Measurements from ENCODE around the gene CFH. TPM values are rescaled to one million over a fixed set of nuclear protein-coding genes. Genes with fewer than 3 reads are reported as not detected.
A peak's percentile ranks its signal among the peaks of the same experiment; 100 is the strongest.

The CFH gene
- total RNA-seq = 19.3 and 25.3 TPM in 2 replicates
- 17.4 and 20.7 TPM in 2 replicates for polyA plus RNA-seq
- polyA plus RNA-seq (2011; cell fraction: cytosol; rRNA removed) = 15.9 and 19.4 TPM in 2 replicates
- polyA plus RNA-seq (2011; cell fraction: nucleus; rRNA removed) = 51.8 and 61.0 TPM in 2 replicates
- 63.2 and 135 TPM in 2 replicates for polyA plus RNA-seq (2012)
- polyA minus RNA-seq = 19.0 and 25.2 TPM in 2 replicates
- polyA minus RNA-seq (2011; cell fraction: cytosol; rRNA and poly(A)+ RNA removed) = 44.1 TPM
- polyA minus RNA-seq (2011; cell fraction: nucleus; rRNA and poly(A)+ RNA removed) = 32.7 and 33.4 TPM in 2 replicates
- percentile 52 among the genes with signal in this experiment for Bru-seq, nascent RNA
- BruChase-seq, experiment 1, labeled RNA remaining after a 6-hour chase = percentile 49 among the genes with signal in this experiment
- percentile 46 among the genes with signal in this experiment for BruChase-seq, experiment 2, labeled RNA remaining after a 2-hour chase
- long read RNA-seq, full-length matches to known transcripts = 23 of 38 reads
- long read RNA-seq, partial matches to known transcripts = 6 of 38 reads
- long read RNA-seq, other reads (novel, unspliced or antisense) = 9 of 38 reads

DNA sequence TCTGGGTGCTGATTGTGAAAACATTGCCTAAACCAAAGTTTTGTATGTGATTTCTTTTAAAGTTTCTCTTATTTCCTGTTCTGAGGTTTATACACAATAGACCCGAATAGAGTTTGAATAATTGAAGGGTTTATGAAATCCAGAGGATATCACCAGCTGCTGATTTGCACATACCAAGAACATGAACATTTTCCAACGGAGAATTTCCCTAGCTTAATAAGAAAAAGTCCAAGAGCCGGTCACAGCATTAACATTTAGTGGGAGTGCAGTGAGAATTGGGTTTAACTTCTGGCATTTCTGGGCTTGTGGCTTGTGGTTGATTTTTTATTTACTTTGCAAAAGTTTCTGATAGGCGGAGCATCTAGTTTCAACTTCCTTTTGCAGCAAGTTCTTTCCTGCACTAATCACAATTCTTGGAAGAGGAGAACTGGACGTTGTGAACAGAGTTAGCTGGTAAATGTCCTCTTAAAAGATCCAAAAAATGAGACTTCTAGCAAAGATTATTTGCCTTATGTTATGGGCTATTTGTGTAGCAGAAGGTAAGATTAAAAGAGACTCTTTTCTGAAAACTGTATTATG lies at the start of gene CFH:
Gene CFH (plus strand): TSS at position 407 of the 579 bp plus-strand sequence. CDS start 75 bp downstream, at position 482.
- Histone ChIP-seq H3K4me1 (ENCODE audit: control insufficient read depth, extremely low read depth, insufficient read depth, low read length) (peaks cover 7% of the 10 kb centered on the region), H3K4me3 (replicated peaks in 1 of 3; ENCODE audit: insufficient read depth in 1 of 3, low read depth in 1 of 3, low read length in 3 of 3) (peak within 1 kb of the TSS; percentile 19 to 57 (median 27)), H4K20me1 (replicated peaks; ENCODE audit: control insufficient read depth, extremely low read depth, insufficient read depth, low read length) (no peaks in the 10 kb centered on the region), H3K9me1 (replicated peaks; ENCODE audit: control insufficient read depth, extremely low read depth, insufficient read depth, low read length) (no peaks in the 10 kb centered on the region), H3K27ac (ENCODE audit: insufficient read depth, low read depth, low read length) (no peak within 1 kb of the TSS), H3K4me2 (ENCODE audit: insufficient read depth, low read length) (peak within 1 kb of the TSS; percentile 78), H2AFZ (ENCODE audit: low read depth, low read length) (peak within 1 kb of the TSS; percentile 80), H3K79me2 (ENCODE audit: control insufficient read depth, insufficient read depth, low read length) (no peaks in the 10 kb centered on the region), H3K36me3 (ENCODE audit: control insufficient read depth in 2 of 2, extremely low read depth in 1 of 2, insufficient read depth in 2 of 2, low read length in 2 of 2) (no peaks in the 10 kb centered on the region), H3K27me3 (ENCODE audit: control insufficient read depth in 2 of 2, insufficient read depth in 2 of 2, low read length in 2 of 2) (no peaks in the 10 kb centered on the region), H3K9ac (replicated peaks; ENCODE audit: extremely low read depth, insufficient read depth, low read length) (peak within 1 kb of the TSS; percentile 29), H3K9me3 (replicated peaks; ENCODE audit: control insufficient read depth, insufficient read depth, low read length) (no peaks in the 10 kb centered on the region)
- ChIA-PET POLR2A (no interaction called here), CTCF (interaction anchor here (0.8 to 2.4 kb wide), 6 partner anchors 9 to 504 kb away, joined by 3 to 11 read pairs (median 6); no protein-coding TSS in a partner anchor)
- dilution Hi-C loops (cut with MboI; ENCODE audit: extremely low pct_ligation_motif_present, low sequenced_read_pairs) (no loop called here), intact Hi-C loops (cut with micrococcal nuclease) (no loop called here)
- DNase-seq (ENCODE audit: low read depth, low spot score) (peak; percentile 81), FAIRE-seq (peak; percentile 65)
- TF ChIP-seq CTCF (IDR thresholded peaks at IDR 0.05; ENCODE audit: extremely low read depth in 1 of 2, insufficient read depth in 1 of 2, low read depth in 1 of 2, low read length in 2 of 2) (no peak), POLR2A (IDR thresholded peaks at IDR 0.05; ENCODE audit: low read depth, low read length) (peak; percentile 53), MYC (IDR thresholded peaks at IDR 0.05; ENCODE audit: low read depth, low read length) (no peak)
- BruUV-seq (replicated peaks) = no TSS peak

GRCh38 chr1:196603651-196604050 lies 48.2 kb upstream of the CFH start:
- no peak for FAIRE-seq
- H3K4me2 ChIP-seq (ENCODE audit: insufficient read depth, low read length) = no peak overlapping the region
- CTCF ChIA-PET = no interaction called here
- no TSS peak for BruUV-seq (replicated peaks)
- no peak overlapping the region for H3K4me3 ChIP-seq (replicated peaks in 1 of 3; ENCODE audit: insufficient read depth in 1 of 3, low read depth in 1 of 3, low read length in 3 of 3)
- no peaks in the 10 kb centered on the region for H3K36me3 ChIP-seq (ENCODE audit: control insufficient read depth in 2 of 2, extremely low read depth in 1 of 2, insufficient read depth in 2 of 2, low read length in 2 of 2)
- H3K9me1 ChIP-seq (replicated peaks; ENCODE audit: control insufficient read depth, extremely low read depth, insufficient read depth, low read length) = no peaks in the 10 kb centered on the region
- no peak overlapping the region for H3K9ac ChIP-seq (replicated peaks; ENCODE audit: extremely low read depth, insufficient read depth, low read length)
- dilution Hi-C loops (cut with MboI; ENCODE audit: extremely low pct_ligation_motif_present, low sequenced_read_pairs) (no loop called here), intact Hi-C loops (cut with micrococcal nuclease) (no loop called here)
- no peak overlapping the region for H3K27ac ChIP-seq (ENCODE audit: insufficient read depth, low read depth, low read length)
- no peaks in the 10 kb centered on the region for H3K79me2 ChIP-seq (ENCODE audit: control insufficient read depth, insufficient read depth, low read length)
- POLR2A ChIA-PET = no interaction called here
- H3K4me1 ChIP-seq (ENCODE audit: control insufficient read depth, extremely low read depth, insufficient read depth, low read length) = peaks cover 8% of the 10 kb centered on the region
- no peaks in the 10 kb centered on the region for H3K9me3 ChIP-seq (replicated peaks; ENCODE audit: control insufficient read depth, insufficient read depth, low read length)
- H2AFZ ChIP-seq (ENCODE audit: low read depth, low read length) = no peak overlapping the region
- no peaks in the 10 kb centered on the region for H4K20me1 ChIP-seq (replicated peaks; ENCODE audit: control insufficient read depth, extremely low read depth, insufficient read depth, low read length)
- DNase-seq (ENCODE audit: low read depth, low spot score) = no peak
- H3K27me3 ChIP-seq (ENCODE audit: control insufficient read depth in 2 of 2, insufficient read depth in 2 of 2, low read length in 2 of 2) = no peaks in the 10 kb centered on the region
- TF ChIP-seq MAX (IDR thresholded peaks at IDR 0.05; ENCODE audit: insufficient read depth, insufficient read length) = no peak
- no peak for TF ChIP-seq POLR2A (IDR thresholded peaks at IDR 0.05; ENCODE audit: low read depth, low read length)
- TF ChIP-seq EZH2 (IDR thresholded peaks at IDR 0.05; ENCODE audit: borderline replicate concordance, low read depth, low read length, severe bottlenecking) = no peak
- TF ChIP-seq JUN (IDR thresholded peaks at IDR 0.05; ENCODE audit: borderline replicate concordance, insufficient read depth, insufficient read length, low read depth) = no peak
- no peak for TF ChIP-seq MYC (IDR thresholded peaks at IDR 0.05; ENCODE audit: low read depth, low read length)
- no peak for TF ChIP-seq POLR2AphosphoS5 (IDR thresholded peaks at IDR 0.05; ENCODE audit: insufficient read depth, low read depth, low read length)
- no peak for TF ChIP-seq FOS (IDR thresholded peaks at IDR 0.05; ENCODE audit: borderline replicate concordance, insufficient read depth, low read length)
- no peak for TF ChIP-seq CTCF (IDR thresholded peaks at IDR 0.05; ENCODE audit: extremely low read depth in 1 of 2, insufficient read depth in 1 of 2, low read depth in 1 of 2, low read length in 2 of 2)
- no peak for TF ChIP-seq GATA2 (IDR thresholded peaks at IDR 0.05; ENCODE audit: insufficient read depth, insufficient read length, low read depth, low read length)

Measured in endothelial cell of umbilical vein (primary cell).